GM13976 (cell line): ENCODE measurements around the gene SUCLG2.

Experiments
- DNase-seq: peaks from one replicate; pipeline ENCODE4 v3.0.0; 2012; ENCODE audit warnings: low spot score
- CTCF ChIP-seq: IDR thresholded peaks from 2 replicates; pipeline ENCODE4 v1.5.1; 2012; ENCODE audit warnings: borderline replicate concordance, mild to moderate bottlenecking; ENCODE audit not compliant: insufficient read depth; ENCODE audit errors: extremely low read depth, missing control alignments, control extremely low read depth
- in situ Hi-C: fragments of 300-500 bp; cut with MboI; formaldehyde crosslinking; loops from one replicate; pipeline ENCODE4 v1.12.0; 2022; ENCODE audit warnings: low sequenced_read_pairs, mixed read lengths, inconsistent platforms; ENCODE audit not compliant: unreplicated experiment

The SUCLG2 gene

GRCh38 chr3:67384760-67385397 is 269.5 kb downstream of the SUCLG2 start:
- DNase-seq, result peak; percentile 52
- peak; percentile 56 for TF ChIP-seq CTCF
- in situ Hi-C loops, result loop anchor here (10.0 kb wide), 1 partner anchor 400 kb away; no protein-coding TSS in a partner anchor

- DNase-seq, result no peak
- TF ChIP-seq CTCF, result no peak
- in situ Hi-C loops, result loop anchor here (10.0 kb wide), 1 partner anchor 401 kb away; no protein-coding TSS in a partner anchor
Measured at GRCh38 chr3:67384016-67384415, 270.4 kb downstream of the SUCLG2 start.

GRCh38 chr3:67383379-67383778 is 271.0 kb downstream of the SUCLG2 start:
- no peak for TF ChIP-seq CTCF
- DNase-seq, result no peak
- in situ Hi-C loops, result loop anchor here (10.0 kb wide), 1 partner anchor 401 kb away; no protein-coding TSS in a partner anchor

GRCh38 chr3:67382536-67382935 is 271.9 kb downstream of the SUCLG2 start:
- in situ Hi-C loops, result loop anchor here (10.0 kb wide), 1 partner anchor 402 kb away; no protein-coding TSS in a partner anchor
- no peak for TF ChIP-seq CTCF
- no peak for DNase-seq

- in situ Hi-C loops, result loop anchor here (10.0 kb wide), 1 partner anchor 403 kb away; no protein-coding TSS in a partner anchor
- TF ChIP-seq CTCF, result peak; percentile 29
- no peak for DNase-seq
Measured at GRCh38 chr3:67381667-67382272, 272.6 kb downstream of the SUCLG2 start.

GRCh38 chr3:67380118-67380517 is 274.3 kb downstream of the SUCLG2 start:
- no peak for TF ChIP-seq CTCF
- no peak for DNase-seq
- in situ Hi-C loops, result loop anchor here (10.0 kb wide), 1 partner anchor 405 kb away; no protein-coding TSS in a partner anchor
